SK-N-SH (cell line): ENCODE measurements around the gene ITIH1. TPM values are rescaled to one million over a fixed set of nuclear protein-coding genes. Genes with fewer than 3 reads are reported as not detected.
A peak's percentile ranks its signal among the peaks of the same experiment; 100 is the strongest.
"Not testable (repeated sequence)": the region's sequence is repeated elsewhere in the genome, so short reads cannot be mapped to it uniquely, and the experiment has no call there.

ENCODE experiments used
- CTCF ChIA-PET: fragments of 300-600, 350-600 bp; formaldehyde crosslinking; extraction: SDS; loops from one replicate; lab custom pipeline; 2021; lab: Yijun Ruan, JAX
- POLR2A ChIA-PET: fragments of 350-600 bp; sonication (Branson Sonifier 250); formaldehyde crosslinking; extraction: SDS; loops from one replicate; lab custom pipeline; 2020; ENCODE audit warnings: antibody characterized with exemption, inconsistent platforms; lab: Yijun Ruan, JAX
- DNase-seq: peaks from one replicate; pipeline ENCODE4 v3.0.0; 2012
- H2AFZ ChIP-seq: fragments of 200-600 bp; sonication (generic); 2 replicates; pipeline ENCODE4 v1.8.1; 2016; ENCODE audit warnings: antibody characterized with exemption, mild to moderate bottlenecking, low read depth
- H3F3A ChIP-seq: fragments of 200-600 bp; sonication (generic); replicated peaks from 2 replicates; pipeline ENCODE3; 2016; ENCODE audit warnings: antibody characterized with exemption, mild to moderate bottlenecking; ENCODE audit not compliant: insufficient read depth
- H3K27ac ChIP-seq, 2 experiments: fragments of 200-500 bp in 1 of 2; fragments of 200-600 bp in 1 of 2; sonication (Bioruptor generic) in 1 of 2; sonication (generic), shearing (Covaris generic) in 1 of 2; 2 replicates each; pipeline versions ENCODE4 v1.5.1 to v1.6.1; 2014 to 2016; ENCODE audit warnings: low read depth in 2 of 2, inconsistent platforms in 1 of 2, low read length in 1 of 2, mild to moderate bottlenecking in 1 of 2, mixed read lengths in 1 of 2
- H3K27me3 ChIP-seq: fragments of 200-600 bp; sonication (generic), shearing (Covaris generic); 2 replicates; pipeline ENCODE4 v1.6.1; 2016; ENCODE audit warnings: mixed run types; ENCODE audit not compliant: insufficient read depth
- H3K36me3 ChIP-seq, 2 experiments: fragments of 200-500 bp in 1 of 2; fragments of 200-600 bp in 1 of 2; sonication (Bioruptor generic) in 1 of 2; sonication (generic) in 1 of 2; replicated peaks in 1 of 2; 2 replicates each; pipeline versions ENCODE3 to v1.5.1; 2014 to 2016; ENCODE audit warnings: low read length in 1 of 2, mild to moderate bottlenecking in 1 of 2; ENCODE audit not compliant: insufficient read depth in 2 of 2, control insufficient read depth in 1 of 2
- H3K4me1 ChIP-seq, 2 experiments: fragments of 200-500 bp in 1 of 2; fragments of 200-600 bp in 1 of 2; sonication (Bioruptor generic) in 1 of 2; sonication (generic), shearing (Covaris generic) in 1 of 2; 2 replicates each; pipeline versions ENCODE4 v1.5.1 to v1.6.1; 2014 to 2016; ENCODE audit warnings: low read depth in 1 of 2, low read length in 1 of 2, mixed run types in 1 of 2; ENCODE audit not compliant: insufficient read depth in 2 of 2, control insufficient read depth in 1 of 2
- H3K4me2 ChIP-seq: fragments of 200-600 bp; sonication (generic), shearing (Covaris generic); 2 replicates; pipeline ENCODE4 v1.6.1; 2017; ENCODE audit warnings: mixed run types
- H3K4me3 ChIP-seq, 2 experiments: fragments of 200-500 bp in 1 of 2; fragments of 200-600 bp in 1 of 2; sonication (Bioruptor generic) in 1 of 2; sonication (generic), shearing (Covaris generic) in 1 of 2; 2 replicates each; pipeline versions ENCODE4 v1.5.1 to v1.8.1; 2014 to 2016; ENCODE audit warnings: low read depth in 2 of 2, inconsistent platforms in 1 of 2, low read length in 1 of 2, mild to moderate bottlenecking in 1 of 2, mixed read lengths in 1 of 2, moderate library complexity in 1 of 2
- H3K79me2 ChIP-seq: fragments of 200-600 bp; sonication (generic); 2 replicates; pipeline ENCODE4 v1.8.1; 2017; ENCODE audit warnings: mild to moderate bottlenecking; ENCODE audit not compliant: insufficient read depth
- H3K9ac ChIP-seq: fragments of 200-600 bp; sonication (generic); 2 replicates; pipeline ENCODE4 v1.6.1; 2017; ENCODE audit warnings: mixed run types
- H3K9me2 ChIP-seq: fragments of 200-600 bp; sonication (generic); 2 replicates; pipeline ENCODE4 v1.6.1; 2017; ENCODE audit warnings: mixed run types
- H3K9me3 ChIP-seq: fragments of 200-600 bp; sonication (generic); 2 replicates; pipeline ENCODE4 v1.6.1; 2017; ENCODE audit warnings: mixed run types, mild to moderate bottlenecking, moderate library complexity
- H4K20me1 ChIP-seq: fragments of 200-600 bp; sonication (generic); 2 replicates; pipeline ENCODE4 v1.6.1; 2017; ENCODE audit warnings: mild to moderate bottlenecking, mixed run types; ENCODE audit not compliant: insufficient read depth
- CHD2 ChIP-seq: fragments of 150-350 bp; IDR thresholded peaks from 2 replicates; pipeline ENCODE4 v1.6.1; 2018; ENCODE audit warnings: low read length; ENCODE audit not compliant: partially characterized antibody
- ELF1 ChIP-seq: IDR thresholded peaks from 2 replicates; pipeline ENCODE4 v1.4.0; 2012
- EP300 ChIP-seq, 2 experiments: IDR thresholded peaks; 2 replicates each; pipeline versions ENCODE4 v1.4.0 to v1.6.1; 2012; ENCODE audit warnings: borderline replicate concordance in 1 of 2, low read depth in 1 of 2, low read length in 1 of 2
- GABPA ChIP-seq: IDR thresholded peaks from 2 replicates; pipeline ENCODE4 v1.4.0; 2012; ENCODE audit warnings: low read depth, mild to moderate bottlenecking
- PBX3 ChIP-seq: IDR thresholded peaks from 2 replicates; pipeline ENCODE4; 2012
- RCOR1 ChIP-seq: fragments of 150-350 bp; IDR thresholded peaks from 2 replicates; pipeline ENCODE4 v1.6.1; 2017; ENCODE audit warnings: antibody characterized with exemption, low read length
- RXRA ChIP-seq: IDR thresholded peaks from 2 replicates; pipeline ENCODE4 v1.4.0; 2012; ENCODE audit warnings: low read depth, mild to moderate bottlenecking, borderline replicate concordance
- SIN3A ChIP-seq: IDR thresholded peaks from 2 replicates; pipeline ENCODE4 v1.6.1; 2012; ENCODE audit warnings: low read depth, mild to moderate bottlenecking, low read length, moderate library complexity, borderline replicate concordance
- TCF12 ChIP-seq: IDR thresholded peaks from 2 replicates; pipeline ENCODE4 v1.4.0; 2012
- YY1 ChIP-seq: IDR thresholded peaks from 2 replicates; pipeline ENCODE4 v1.4.0; 2012; ENCODE audit warnings: low read depth, mild to moderate bottlenecking
- ZBTB33 ChIP-seq: IDR thresholded peaks from 2 replicates; pipeline ENCODE4 v1.4.0; 2012; ENCODE audit warnings: low read depth, borderline replicate concordance
- WGBS: methylation state at CpG from one replicate; pipeline ENCODE4 v1.1.6; 2017; ENCODE audit warnings: low lambda C conversion rate; 5-methylcytosine and 5-hydroxymethylcytosine counted together
- polyA plus RNA-seq, 3 experiments: library from polyadenylated mRNA; depleted of rRNA; stranded (reverse); fragments of >200 nt; gene quantifications; 2 replicates each; pipeline ENCODE4 v1.2.3, GENCODE V29; 2012

The ITIH1 gene
- polyA plus RNA-seq, 1 of the 3 experiments (the other 2 are of a cell fraction), result not detected

GRCh38 chr3:52775877-52776276 lies 1.5 kb upstream of the ITIH1 start:
- H2AFZ ChIP-seq, result no peak overlapping the region
- H3K4me1 ChIP-seq, result peaks cover 0 to 10% of the 10 kb centered on the region in 2 experiments; a peak in 1 of 4 replicates
- 47% methylated on average over 6 of the region's 8 CpGs for WGBS
- peaks cover 13% of the 10 kb centered on the region; the same call in 1 of the 2 replicates for H3K27me3 ChIP-seq
- H3K36me3 ChIP-seq, result no peaks in the 10 kb centered on the region
- H4K20me1 ChIP-seq, result no peaks in the 10 kb centered on the region
- H3K9ac ChIP-seq, result no peak overlapping the region
- no peaks in the 10 kb centered on the region for H3F3A ChIP-seq
- ChIA-PET POLR2A (no interaction called here), CTCF (no interaction called here)
- no peak overlapping the region; a peak in 1 of 4 replicates for H3K27ac ChIP-seq
- no peaks in the 10 kb centered on the region for H3K9me3 ChIP-seq
- H3K4me3 ChIP-seq, result no peak overlapping the region
- TF ChIP-seq GABPA, result no peak
- TF ChIP-seq RCOR1, result no peak
- no peak for TF ChIP-seq PBX3
- no peak for TF ChIP-seq ZBTB33
- TF ChIP-seq CHD2, result no peak
- TF ChIP-seq YY1, result no peak
- TF ChIP-seq RXRA, result no peak
- TF ChIP-seq EP300 (IDR thresholded peaks at IDR 0.05; ENCODE audit: borderline replicate concordance in 1 of 2, low read depth in 1 of 2, low read length in 1 of 2), result no peak
- no peak for TF ChIP-seq ELF1
- TF ChIP-seq SIN3A, result no peak
- no peak for TF ChIP-seq TCF12
- H3K4me2 ChIP-seq, result no peak overlapping the region
- DNase-seq, result peak; percentile 10
- no peaks in the 10 kb centered on the region for H3K9me2 ChIP-seq
- no peaks in the 10 kb centered on the region for H3K79me2 ChIP-seq

GRCh38 chr3:52776486-52776885 lies 913 bp upstream of the ITIH1 start:
- H3F3A ChIP-seq, H3K9me2 ChIP-seq, DNase-seq, H3K79me2 ChIP-seq, H3K4me1 ChIP-seq, H3K9me3 ChIP-seq, H4K20me1 ChIP-seq, H2AFZ ChIP-seq, H3K9ac ChIP-seq, CTCF ChIA-PET, H3K36me3 ChIP-seq, H3K27ac ChIP-seq, POLR2A ChIA-PET, H3K4me3 ChIP-seq, H3K4me2 ChIP-seq: not testable (repeated sequence)
- peaks cover 13% of the 10 kb centered on the region; the same call in 1 of the 2 replicates for H3K27me3 ChIP-seq
- WGBS, result 82% methylated on average over 6 of the region's 6 CpGs
